Measurements from ENCODE around the gene TCERG1L.
"Not testable (repeated sequence)": the region's sequence is repeated elsewhere in the genome, so short reads cannot be mapped to it uniquely, and the experiment has no call there.

The TCERG1L gene

DNA sequence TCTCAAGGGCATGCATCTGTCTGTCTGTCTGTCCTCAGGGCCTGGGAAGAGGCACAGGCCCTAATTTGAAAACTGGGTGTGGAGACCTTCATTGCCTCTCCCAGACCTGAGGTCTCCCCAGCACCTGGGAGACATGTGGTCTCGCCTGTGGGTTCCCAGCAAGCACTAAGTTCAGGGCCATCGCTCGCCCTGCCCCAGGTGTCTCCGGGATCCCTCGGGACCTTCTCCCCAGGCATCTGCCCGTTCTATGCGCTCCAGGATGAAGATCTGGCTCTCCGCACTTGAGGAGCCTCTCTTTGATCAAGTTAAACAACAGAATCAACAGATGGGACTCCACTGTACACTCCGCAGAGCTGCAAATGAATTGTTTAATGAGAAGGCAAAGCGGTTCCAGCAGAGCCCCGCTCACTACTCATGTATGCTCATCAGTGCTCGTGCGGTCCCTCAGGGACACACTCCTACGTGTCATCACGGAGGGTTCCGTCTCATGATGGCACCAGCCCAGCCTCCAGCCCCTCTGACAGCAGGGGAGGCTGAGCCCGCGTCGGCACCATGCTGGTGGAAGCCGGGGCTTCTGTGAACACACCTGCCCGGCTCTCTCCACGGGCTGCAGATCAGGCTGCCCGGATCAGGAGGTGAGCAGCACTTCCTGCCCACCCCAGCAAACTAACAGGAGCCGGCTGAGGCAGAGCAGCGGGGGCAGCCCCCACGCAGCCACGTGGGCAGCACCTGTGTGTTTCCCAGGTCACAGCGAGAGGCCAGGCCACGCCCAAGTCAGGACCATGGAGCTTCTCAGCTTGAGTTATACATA lies 132.8 kb downstream of the TCERG1L start:
- DNase-seq: no peak

DNA sequence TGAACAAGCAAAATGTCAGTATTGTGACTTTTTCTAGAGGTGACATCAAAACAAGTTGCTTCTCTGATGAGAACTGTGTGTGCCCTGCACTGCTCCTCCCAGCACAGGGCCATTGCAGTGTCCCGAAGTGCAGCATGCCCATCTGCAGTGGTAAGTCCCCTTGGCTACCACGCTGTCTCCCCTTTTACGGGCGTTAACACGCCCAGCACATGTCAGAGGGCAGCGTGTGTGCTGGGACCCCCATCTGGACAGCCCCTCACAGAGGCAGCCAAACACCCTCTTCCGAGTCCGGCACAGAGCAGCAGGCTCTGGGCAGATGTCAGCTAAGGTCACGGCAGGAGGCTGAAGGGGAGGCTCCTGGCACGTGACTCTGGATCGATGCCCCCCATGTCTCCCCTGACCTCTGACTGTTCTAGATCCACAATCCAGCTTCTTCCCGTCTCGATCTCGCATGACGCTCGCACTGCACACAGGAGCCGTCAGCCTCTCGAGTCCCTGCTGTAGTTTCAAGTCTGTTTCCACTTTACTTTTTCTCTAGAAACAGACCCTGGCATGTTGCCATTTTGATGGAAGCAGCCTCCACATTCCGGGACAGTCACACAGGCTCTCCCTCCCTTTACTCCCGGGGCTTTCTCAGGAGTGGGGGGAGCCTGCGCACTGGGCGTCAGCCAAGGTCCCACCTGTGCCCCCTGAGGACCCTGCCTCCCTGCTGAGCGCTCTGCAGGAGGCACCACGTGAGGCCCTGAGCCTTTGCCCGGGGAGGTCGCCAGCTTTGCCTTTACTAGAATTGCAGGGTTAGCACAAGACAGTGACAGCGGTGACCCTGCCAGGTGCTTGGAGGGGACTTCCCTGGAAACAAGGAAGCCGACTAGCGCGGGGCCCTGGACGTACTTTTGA lies 133.8 kb downstream of the TCERG1L start:
- no peak for DNase-seq

DNA sequence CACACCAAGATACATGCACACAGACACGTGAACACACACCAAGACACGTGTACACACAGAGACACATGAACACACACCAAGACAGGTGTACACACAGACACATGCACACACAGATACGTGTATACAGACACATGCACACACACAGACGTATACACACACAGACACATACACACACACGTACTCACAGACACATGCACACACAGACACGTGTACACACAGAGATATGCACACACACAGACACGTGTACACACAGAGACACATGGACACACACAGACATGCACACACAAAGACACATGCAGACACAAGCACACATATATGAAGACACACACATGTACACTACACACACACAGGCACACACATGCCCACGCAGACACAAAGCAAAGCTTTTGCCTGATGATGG lies 134.6 kb downstream of the TCERG1L start:
- no peak for DNase-seq

DNA sequence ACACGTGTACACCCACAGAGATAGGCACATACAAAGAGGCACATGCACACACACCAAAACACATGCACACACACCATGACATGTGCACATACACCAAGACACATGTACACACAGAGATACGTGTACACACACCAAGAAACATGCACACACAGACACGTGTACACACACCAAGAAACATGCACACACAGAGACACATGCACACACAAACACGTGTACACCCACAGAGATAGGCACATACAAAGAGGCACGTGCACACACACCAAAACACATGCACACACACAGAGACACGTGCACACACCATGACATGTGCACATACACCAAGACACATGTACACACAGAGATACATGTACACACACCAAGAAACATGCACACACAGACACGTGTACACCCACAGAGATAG lies 135.2 kb downstream of the TCERG1L start:
- not testable (repeated sequence) for DNase-seq

DNA sequence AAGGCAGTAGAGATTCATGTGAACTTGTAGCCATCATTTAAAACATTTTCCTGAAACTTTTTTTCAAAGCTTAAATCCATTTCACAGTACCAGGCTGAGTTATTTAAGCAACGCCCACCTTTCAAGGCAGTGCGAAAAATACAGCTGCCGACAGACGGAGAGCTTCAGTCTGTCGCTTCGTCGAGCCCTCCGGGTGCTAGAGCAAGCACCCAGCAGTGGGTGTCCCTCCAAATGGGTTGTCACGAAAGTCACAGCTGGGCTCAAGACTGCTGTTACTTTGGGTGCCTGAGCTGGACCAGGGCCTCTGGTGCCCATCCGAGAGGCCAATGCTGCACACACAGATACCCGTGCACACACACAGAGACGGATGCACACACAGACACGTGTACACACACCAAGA lies 135.6 kb downstream of the TCERG1L start:
- no peak for DNase-seq

DNA sequence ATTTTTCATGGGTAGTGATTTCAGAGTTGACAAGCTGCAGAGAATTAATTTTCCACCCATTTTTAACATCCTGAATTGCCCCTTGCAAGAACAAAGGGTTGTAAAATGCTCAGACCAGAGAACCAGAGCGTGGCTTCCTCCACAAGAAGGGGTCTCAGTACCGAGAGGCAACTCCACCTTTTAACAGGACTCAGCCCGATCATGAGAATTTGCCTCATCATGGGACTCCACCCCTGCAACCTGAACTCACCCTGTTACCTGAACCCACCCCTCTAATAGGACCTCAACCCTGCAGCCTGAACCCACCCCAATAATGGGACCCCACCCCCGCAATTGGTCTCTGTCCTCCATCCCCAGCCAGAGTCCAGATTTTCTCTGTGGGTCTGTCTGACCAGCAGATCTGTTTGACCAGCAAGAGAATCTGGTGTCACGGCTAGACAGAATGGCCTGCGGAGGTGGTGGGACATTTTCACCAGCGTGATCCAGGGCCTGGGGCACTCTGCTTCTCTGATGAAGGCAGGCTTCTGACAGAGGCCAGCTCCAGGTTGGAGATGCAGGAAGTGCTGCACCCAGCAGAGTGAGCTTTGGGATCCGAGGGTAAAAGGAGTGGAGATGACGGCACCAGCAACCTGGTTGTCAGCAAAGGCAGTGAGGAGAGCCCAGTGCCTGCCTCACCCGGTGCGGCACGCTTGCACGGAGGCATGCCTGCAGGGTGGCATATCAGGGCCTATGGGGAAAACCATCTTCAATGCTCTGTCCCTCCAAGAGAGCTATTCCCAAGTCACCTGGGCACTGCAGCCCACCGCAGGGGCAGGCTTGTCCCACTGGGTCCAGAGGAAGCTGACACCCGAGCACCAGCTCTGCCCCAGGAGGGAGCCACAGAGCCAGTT lies 136.6 kb downstream of the TCERG1L start:
- no peak for DNase-seq

DNA sequence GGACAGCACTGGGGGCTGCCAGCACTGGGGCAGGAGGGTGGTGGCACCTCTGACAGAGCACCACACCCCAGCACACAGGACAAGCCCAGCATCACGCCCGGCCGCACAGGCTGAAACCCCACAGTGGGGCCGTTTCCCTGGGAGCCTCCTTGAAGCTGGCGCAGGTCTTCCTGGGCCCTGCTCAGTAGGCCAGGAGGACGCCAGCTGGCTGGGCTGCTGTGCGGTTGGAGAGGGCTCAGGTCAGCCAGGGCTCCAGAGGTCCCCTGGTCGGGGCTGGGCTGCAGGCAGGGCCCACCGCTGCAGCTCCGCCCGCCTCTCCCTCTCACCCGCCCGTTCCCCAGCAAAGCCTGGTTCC lies 137.3 kb downstream of the TCERG1L start:
- DNase-seq: no peak

DNA sequence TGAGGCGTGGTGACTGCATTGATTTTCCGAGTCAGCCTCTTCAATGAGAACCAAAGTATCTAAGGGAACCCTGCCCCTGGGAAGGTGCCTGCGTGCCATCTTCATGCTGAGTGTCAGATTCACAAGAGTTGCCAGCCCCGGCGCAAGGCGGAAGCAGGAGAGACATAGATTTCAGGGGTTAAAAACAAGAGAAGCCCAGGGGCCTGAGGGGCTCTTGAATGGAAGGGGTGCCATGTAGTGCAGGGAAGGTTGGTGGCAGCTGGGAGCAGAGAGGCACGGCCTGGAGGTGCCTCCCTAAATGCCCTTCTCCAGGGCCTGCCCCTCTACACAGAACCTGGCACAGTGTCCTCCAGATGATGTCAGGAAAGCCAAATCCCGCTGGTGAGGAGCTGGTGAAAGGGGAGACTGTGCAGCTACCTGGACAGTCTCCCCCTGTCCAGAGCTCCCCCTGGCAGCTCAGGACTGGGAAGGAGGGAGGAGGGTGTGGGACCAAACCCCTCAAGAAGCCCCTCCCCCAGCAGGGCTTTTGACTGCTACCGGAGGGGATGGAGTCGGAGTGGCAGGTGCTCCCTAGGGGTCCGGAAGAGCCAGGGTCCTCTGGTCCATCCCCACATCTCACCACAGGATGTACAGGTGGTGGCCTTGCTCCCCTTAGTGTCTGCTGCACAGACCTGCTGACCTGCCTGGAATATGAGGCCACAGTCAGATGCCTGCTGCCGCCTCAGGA lies 137.9 kb downstream of the TCERG1L start:
- no peak for DNase-seq

DNA sequence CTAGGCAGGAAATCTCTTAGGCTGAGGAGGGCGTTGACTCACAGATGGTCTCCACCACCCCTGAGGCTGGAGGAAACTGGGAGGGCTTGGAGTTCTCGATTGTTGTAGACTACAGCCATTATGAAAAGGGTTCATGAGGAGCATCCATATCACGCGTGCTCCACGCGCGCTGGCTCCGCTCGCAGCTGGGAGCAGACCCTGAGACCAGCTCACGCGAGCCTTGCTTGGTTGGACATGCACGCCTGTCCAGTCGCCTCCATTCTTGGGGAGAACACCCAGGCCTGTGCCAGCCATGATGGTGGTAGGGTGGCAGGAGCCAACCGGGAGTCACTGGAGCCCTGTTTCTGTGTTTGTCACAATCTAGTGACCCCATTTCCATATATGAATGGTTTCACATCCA lies 139.1 kb downstream of the TCERG1L start:
- DNase-seq: no peak

DNA sequence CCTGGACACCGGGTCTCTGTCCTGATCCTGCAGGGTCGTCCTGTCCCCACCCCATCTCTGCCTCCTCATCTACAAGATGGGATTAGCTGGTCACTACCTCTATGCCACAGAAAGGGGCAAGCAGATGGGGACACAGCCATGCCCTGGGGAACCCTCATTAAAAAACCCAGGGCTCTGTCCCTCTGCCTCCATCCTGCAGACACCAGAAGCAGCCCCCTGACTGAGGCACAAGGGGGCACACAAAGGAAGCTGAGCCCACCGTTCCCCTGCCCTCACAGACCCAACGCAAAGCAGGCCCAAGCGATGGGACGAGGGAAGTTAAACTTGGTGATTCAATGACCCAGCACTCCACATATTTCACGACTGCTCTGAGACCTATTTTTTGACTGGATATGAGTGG lies 142.4 kb downstream of the TCERG1L start:
- no peak for DNase-seq

DNA sequence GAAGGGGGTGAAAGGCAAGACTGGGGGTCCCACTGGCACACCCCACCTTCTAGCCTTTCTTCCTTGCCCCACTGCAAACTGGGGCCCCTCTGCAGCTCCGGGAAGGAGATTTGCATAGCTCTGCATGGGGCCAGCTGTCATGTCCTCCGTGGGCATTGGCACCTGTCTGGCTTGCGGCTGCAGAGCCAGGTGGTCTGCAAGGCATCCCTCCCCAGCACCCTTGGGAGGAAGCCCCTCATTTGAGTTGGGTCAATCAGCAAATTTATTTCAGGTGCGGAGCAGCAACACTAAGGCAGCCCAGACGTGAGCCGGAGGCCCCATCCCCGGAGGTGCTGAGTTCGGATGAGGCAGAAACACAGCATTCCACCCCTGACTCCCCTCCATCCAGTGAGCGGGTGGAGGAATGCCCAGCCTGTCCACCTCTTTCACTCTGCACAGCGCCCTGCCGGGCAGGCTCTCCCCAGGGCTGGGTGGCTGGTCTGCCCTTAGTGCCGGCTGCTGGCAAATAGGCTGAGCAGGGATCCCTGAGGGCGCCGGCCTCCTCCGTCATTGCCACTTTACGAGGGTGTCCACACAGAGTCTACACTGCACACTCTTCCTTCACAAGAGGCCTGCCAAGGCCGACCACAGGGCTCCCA lies 143.2 kb downstream of the TCERG1L start:
- no peak for DNase-seq

DNA sequence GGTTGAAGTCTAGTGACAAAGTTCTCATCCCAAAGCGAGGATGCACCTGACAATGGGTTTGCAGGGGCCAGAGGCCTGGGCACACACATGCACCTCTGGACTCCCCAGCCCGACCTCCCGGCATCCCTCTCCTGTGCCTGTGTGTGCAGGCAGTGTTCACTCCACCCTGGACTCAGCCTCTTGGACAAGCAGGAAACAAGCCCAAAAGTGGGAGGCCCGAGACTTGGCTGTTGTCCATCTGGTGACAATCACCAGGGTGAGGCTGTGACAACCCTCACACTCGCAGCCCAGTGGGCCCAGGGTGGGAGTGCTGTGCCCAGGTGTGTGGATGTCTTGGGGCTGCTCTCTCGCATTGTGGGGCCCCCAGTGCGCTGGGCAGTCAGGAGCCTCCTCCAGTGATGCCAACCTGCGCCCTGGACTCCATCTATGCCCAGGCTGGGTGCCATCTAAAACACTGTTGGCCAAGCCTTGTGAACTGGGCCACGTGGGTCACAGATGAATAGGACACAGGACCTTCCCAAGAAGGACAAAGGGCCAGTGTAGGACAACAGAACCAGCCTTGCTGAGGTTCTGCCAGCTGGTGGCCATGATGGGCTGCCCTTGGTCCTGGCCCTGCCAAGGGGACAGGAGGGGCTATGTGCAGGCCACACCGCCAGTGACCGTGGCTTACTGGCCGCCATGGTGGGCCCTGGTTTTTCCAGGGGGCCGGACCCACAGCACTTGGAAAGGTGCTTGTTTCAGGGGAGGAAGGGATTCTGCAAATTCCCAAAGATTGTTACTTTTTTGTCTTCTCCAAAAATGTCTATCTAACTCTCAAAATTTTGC lies 144.3 kb downstream of the TCERG1L start:
- no peak for DNase-seq

DNA sequence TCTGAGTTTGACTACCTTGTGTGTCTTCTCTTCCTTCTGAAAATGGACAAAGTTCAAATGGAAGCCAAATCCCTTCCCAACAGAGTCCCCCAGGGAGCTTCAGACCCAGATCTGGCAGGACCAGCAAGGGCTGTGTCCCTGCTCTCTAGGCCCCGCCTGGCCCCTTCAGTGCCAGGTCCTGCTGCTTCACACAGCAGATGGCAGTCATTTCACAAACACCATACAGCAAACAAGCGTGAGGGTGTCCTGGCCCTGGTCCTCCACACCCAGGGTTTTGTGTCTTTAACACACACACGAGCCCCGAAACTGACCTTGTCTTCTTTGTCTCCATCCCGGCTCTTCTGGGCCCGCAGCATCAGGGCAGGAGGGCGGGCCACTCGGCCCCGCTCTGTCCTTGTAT lies 145.0 kb downstream of the TCERG1L start:
- no peak for DNase-seq

DNA sequence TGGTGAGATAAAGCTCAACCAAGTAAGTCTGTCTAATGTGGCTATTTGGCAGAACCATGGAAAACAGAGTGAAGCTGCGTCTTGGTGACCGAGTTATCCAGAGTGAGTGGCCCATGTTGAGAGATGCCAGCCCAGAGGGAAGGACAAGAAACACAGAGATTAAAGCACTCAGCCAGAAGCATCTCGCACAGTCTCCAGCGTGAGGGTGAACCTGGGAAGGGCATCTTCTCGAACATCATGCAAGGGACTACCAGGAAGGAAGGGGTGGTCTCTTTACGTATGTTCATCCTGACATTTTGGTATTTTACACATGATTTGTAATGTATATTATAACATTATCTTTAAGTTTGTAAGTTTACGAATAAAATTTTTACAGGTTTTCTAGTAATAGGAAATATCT lies 146.4 kb downstream of the TCERG1L start:
- DNase-seq: no peak

DNA sequence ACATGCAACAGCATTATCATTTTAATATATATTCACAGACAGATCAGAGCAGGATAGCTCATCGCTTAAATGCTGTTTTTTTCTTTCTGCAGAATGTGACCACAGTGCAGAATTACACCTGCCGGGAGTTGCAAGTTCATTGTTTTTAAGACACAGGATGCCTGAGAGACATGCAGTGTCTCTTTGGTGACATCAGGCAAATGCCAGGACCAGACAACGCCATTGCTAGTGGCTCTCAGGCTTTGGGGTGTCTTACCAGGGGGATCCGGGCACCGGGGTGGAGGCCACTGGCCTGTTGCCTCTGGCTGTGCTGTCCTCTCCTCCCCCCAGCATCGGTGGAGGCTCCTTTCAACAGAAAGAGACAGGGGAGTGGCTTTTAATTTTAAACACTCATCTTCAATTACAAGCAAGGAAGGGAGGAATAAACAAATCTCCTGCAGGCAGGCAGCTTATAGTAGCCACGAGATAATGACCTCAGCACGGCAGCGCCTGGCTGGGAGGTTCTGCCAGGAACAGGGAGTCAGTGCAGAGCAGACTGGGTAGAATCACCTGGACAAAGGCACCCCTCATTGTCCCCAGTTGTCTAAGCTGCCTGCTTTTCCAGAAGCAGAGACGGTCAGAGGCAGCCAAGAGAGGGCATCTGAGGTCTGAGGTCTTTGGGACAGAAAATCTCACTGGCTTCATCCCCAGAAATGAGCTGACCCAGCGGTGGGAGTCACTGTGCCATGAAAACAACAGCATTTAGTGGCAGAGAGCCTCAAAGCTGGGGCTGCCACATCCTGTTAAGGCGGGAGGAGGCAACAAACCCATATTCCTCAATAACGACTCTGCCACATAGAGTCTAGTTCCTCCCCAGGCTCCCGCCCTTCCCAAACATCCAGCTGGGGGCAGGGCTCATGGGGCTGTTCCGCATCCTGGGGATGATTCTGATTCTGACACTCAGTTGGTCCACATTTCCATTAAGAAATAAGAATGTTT lies 148.4 kb downstream of the TCERG1L start:
- no peak for DNase-seq

DNA sequence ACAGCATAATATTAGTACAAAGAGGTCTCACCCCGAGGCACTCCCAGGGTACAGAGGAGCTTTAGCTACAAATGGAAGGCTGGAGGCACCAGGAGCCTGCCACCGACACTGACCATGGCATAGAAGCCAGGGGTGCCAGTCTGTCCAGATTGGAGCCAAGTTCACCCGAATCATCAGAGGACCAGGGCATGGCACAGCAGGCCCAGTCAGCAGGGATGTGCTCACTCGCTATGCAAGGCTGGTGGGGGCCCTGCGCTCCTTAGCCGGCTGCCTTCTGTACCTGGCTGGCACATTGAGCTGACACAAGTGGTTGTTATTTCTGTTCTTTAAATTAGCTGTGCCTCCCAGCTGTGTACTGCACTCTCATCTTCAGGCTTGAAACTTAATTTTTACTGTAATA lies 149.3 kb downstream of the TCERG1L start:
- DNase-seq: no peak

DNA sequence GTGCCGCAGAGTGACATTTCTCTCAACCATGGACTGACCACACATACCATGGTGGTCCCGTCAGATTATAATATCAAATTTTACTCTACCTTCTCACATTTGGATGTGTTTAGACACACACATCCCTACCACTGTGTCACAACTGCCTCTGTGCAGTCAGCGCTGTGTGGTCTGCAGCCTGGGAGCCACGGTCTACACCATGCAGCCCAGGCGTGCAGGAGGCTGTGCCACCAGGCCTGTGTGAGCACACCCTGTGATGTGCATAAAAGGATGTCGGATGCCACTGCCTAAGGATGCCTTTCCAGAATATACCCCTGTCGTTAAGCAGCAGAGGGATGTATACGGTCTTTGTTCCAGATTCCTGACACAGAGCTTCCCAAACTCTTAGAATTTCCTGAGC lies 150.4 kb downstream of the TCERG1L start:
- no peak for DNase-seq

DNA sequence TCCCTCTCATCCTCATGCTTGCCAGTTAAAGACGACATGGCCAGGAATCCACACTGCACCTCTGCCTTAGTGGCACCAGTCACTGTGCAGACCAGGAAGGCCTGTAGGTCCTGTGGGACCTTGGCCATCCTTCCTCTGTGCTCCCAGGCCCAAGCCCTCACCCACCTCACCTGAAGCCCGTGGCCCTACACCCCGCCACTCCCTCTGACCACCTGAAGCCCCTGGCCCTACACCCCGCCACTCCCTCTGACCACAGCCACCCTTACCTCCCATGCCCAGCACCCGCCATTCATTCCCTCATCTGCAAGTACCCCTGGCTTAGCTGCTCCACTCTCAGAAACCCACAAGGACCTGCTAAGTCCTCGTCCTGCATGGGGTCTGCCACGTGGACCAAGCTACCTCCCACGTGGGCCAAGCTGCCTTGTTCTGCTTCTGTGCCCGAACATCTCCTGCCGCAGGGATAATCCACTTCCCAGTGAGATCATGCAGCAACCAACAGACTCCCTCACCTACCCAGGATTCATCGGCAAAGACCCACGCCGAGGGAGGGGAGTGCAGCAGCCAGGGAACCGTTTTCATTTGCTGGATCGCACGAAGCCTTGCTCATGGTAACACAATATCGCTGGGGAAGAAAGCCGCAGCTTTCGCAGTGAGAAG lies 151.2 kb downstream of the TCERG1L start:
- no peak for DNase-seq

DNA sequence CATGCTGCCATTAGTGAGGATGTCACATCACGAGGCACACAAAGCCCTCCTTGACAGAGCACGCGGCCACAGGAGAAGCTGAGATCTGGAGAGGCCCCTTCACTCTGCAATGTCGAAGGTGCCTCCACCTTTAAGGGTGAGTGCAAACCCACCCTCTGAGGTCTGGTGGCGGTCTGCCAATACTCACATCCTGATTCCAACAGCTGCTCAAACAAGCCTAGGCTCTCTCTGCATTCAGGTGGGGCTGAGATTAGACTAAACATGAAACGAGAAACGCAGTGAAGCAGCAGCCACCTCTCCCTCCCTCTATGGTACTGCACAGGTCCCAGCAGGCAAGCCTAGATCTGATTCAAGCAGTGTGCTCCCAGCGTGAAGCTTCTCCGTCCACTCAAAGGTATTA lies 151.8 kb downstream of the TCERG1L start:
- DNase-seq: no peak
